Stimulated activated naive B cell treated with anti-CD40 and anti-IgM and Interleukin-4, amounts not matched to agents 10 μg/mL and 1 μg/mL and 100 μg/mL, for 72 hours (primary cell): ENCODE results near the gene ZAP70.

Experiments
- ATAC-seq, 2 donors: fragments of 150-1000 bp; cut with Tn5 transposase; replicated peaks; 2 replicates each; pipeline ENCODE4 v1.10.0; 2021; ENCODE audit warnings: moderate library complexity in 1 of 2
- DNase-seq: peaks from one replicate; pipeline ENCODE4 v3.0.0; 2021
- H3K27ac Mint-ChIP-seq: one replicate; pipeline ENCODE4 v1.8.0; 2022; ENCODE audit warnings: mild to moderate bottlenecking, mixed read lengths
- H3K27me3 Mint-ChIP-seq, 2 donors: one replicate each; pipeline ENCODE4 v1.8.0; 2022; ENCODE audit warnings: mixed read lengths in 2 of 2
- H3K36me3 Mint-ChIP-seq, 2 donors: one replicate each; pipeline ENCODE4 v1.8.0; 2022; ENCODE audit warnings: mixed read lengths in 2 of 2, mild to moderate bottlenecking in 1 of 2
- H3K4me1 Mint-ChIP-seq, 2 donors: one replicate each; pipeline ENCODE4 v1.8.0; 2022; ENCODE audit warnings: mixed read lengths in 2 of 2, mild to moderate bottlenecking in 1 of 2
- H3K4me3 Mint-ChIP-seq, 2 donors: one replicate each; pipeline ENCODE4 v1.8.0; 2022; ENCODE audit warnings: mild to moderate bottlenecking in 2 of 2, mixed read lengths in 2 of 2, moderate library complexity in 1 of 2
- H3K9me3 Mint-ChIP-seq, 2 donors: one replicate each; pipeline ENCODE4 v1.8.0; 2022; ENCODE audit warnings: mixed read lengths in 2 of 2, mild to moderate bottlenecking in 1 of 2

The ZAP70 gene

GRCh38 chr2:97738179-97739019 is 25.0 kb downstream of the ZAP70 start:
- Mint-ChIP-seq H3K27ac (peak overlapping the region; percentile 3), H3K4me3 (no peak overlapping the region), H3K36me3 (peaks cover 4 to 15% of the 10 kb centered on the region in 2 donors), H3K9me3 (no peaks in the 10 kb centered on the region), H3K27me3 (no peaks in the 10 kb centered on the region), H3K4me1 (peaks cover 10 to 11% of the 10 kb centered on the region in 2 donors)
- ATAC-seq (no peak), DNase-seq (no peak)

GRCh38 chr2:97739020-97739892 is 25.9 kb downstream of the ZAP70 start:
- no peaks in the 10 kb centered on the region for H3K27me3 Mint-ChIP-seq
- DNase-seq (no peak), ATAC-seq (no peak)
- H3K36me3 Mint-ChIP-seq: peaks cover 11 to 22% of the 10 kb centered on the region in 2 donors
- no peak overlapping the region for H3K4me3 Mint-ChIP-seq
- H3K4me1 Mint-ChIP-seq: peaks cover 10 to 11% of the 10 kb centered on the region in 2 donors
- no peaks in the 10 kb centered on the region for H3K9me3 Mint-ChIP-seq
- peak overlapping the region; percentile 37 for H3K27ac Mint-ChIP-seq

GRCh38 chr2:97739893-97740245 is 26.5 kb downstream of the ZAP70 start:
- DNase-seq: no peak
- peaks cover 13 to 25% of the 10 kb centered on the region in 2 donors for H3K36me3 Mint-ChIP-seq
- H3K4me1 Mint-ChIP-seq: peaks cover 10 to 11% of the 10 kb centered on the region in 2 donors
- no peaks in the 10 kb centered on the region for H3K9me3 Mint-ChIP-seq
- H3K4me3 Mint-ChIP-seq: no peak overlapping the region
- ATAC-seq: no peak
- H3K27ac Mint-ChIP-seq: peak overlapping the region; percentile 37
- no peaks in the 10 kb centered on the region for H3K27me3 Mint-ChIP-seq

- peak; percentile 65 to 71 for ATAC-seq
- H3K27ac Mint-ChIP-seq: no peak overlapping the region
- H3K4me3 Mint-ChIP-seq: peak overlapping the region in 1 of 2 donors; percentile 4
These were observed 27.3 kb downstream of the ZAP70 start for GRCh38 chr2:97740590-97741182.

GRCh38 chr2:97741251-97741650 is 27.9 kb downstream of the ZAP70 start:
- DNase-seq: no peak
- Mint-ChIP-seq H3K36me3 (peaks cover 17 to 29% of the 10 kb centered on the region in 2 donors), H3K9me3 (no peaks in the 10 kb centered on the region), H3K4me3 (no peak overlapping the region), H3K27ac (peak overlapping the region; percentile 56), H3K27me3 (no peaks in the 10 kb centered on the region), H3K4me1 (peaks cover 17 to 22% of the 10 kb centered on the region in 2 donors)
- no peak for ATAC-seq

More at GRCh38 chr2:97740590-97741182, 27.3 kb downstream of the ZAP70 start:
- H3K36me3 Mint-ChIP-seq: peaks cover 16 to 25% of the 10 kb centered on the region in 2 donors
- H3K9me3 Mint-ChIP-seq: no peaks in the 10 kb centered on the region
- peak; percentile 21 for DNase-seq
- no peaks in the 10 kb centered on the region for H3K27me3 Mint-ChIP-seq
- peaks cover 14 to 17% of the 10 kb centered on the region in 2 donors for H3K4me1 Mint-ChIP-seq

GRCh38 chr2:97741686-97742085 is 28.3 kb downstream of the ZAP70 start:
- DNase-seq (no peak), ATAC-seq (no peak)
- H3K4me1 Mint-ChIP-seq: peaks cover 17 to 22% of the 10 kb centered on the region in 2 donors
- no peak overlapping the region for H3K4me3 Mint-ChIP-seq
- no peaks in the 10 kb centered on the region for H3K27me3 Mint-ChIP-seq
- H3K27ac Mint-ChIP-seq: peak overlapping the region; percentile 56
- H3K9me3 Mint-ChIP-seq: no peaks in the 10 kb centered on the region
- peaks cover 19 to 29% of the 10 kb centered on the region in 2 donors for H3K36me3 Mint-ChIP-seq

- no peaks in the 10 kb centered on the region for H3K9me3 Mint-ChIP-seq
- H3K27me3 Mint-ChIP-seq: no peaks in the 10 kb centered on the region
- H3K4me3 Mint-ChIP-seq: no peak overlapping the region
- DNase-seq: no peak
- no peak for ATAC-seq
- peaks cover 19 to 22% of the 10 kb centered on the region in 2 donors for H3K4me1 Mint-ChIP-seq
- peaks cover 23 to 32% of the 10 kb centered on the region in 2 donors for H3K36me3 Mint-ChIP-seq
- peak overlapping the region; percentile 43 for H3K27ac Mint-ChIP-seq
These were observed 29.0 kb downstream of the ZAP70 start for GRCh38 chr2:97742381-97742847.

GRCh38 chr2:97743913-97744312 is 30.5 kb downstream of the ZAP70 start:
- ATAC-seq (no peak), DNase-seq (no peak)
- H3K4me3 Mint-ChIP-seq: no peak overlapping the region
- no peaks in the 10 kb centered on the region for H3K9me3 Mint-ChIP-seq
- H3K27ac Mint-ChIP-seq: no peak overlapping the region
- no peaks in the 10 kb centered on the region for H3K27me3 Mint-ChIP-seq
- H3K4me1 Mint-ChIP-seq: peaks cover 21 to 31% of the 10 kb centered on the region in 2 donors
- H3K36me3 Mint-ChIP-seq: peaks cover 28 to 38% of the 10 kb centered on the region in 2 donors

GRCh38 chr2:97745474-97746174 is 32.2 kb downstream of the ZAP70 start:
- no peak overlapping the region for H3K27ac Mint-ChIP-seq
- ATAC-seq: peak; percentile 55 to 63

GRCh38 chr2:97747285-97747684 is 33.9 kb downstream of the ZAP70 start:
- Mint-ChIP-seq H3K9me3 (peaks cover 3 to 4% of the 10 kb centered on the region in 2 donors), H3K27me3 (no peaks in the 10 kb centered on the region), H3K4me3 (no peak overlapping the region), H3K4me1 (peaks cover 19 to 30% of the 10 kb centered on the region in 2 donors), H3K36me3 (peaks cover 46 to 60% of the 10 kb centered on the region in 2 donors), H3K27ac (no peak overlapping the region)
- ATAC-seq (no peak), DNase-seq (no peak)

More at GRCh38 chr2:97745474-97746174, 32.2 kb downstream of the ZAP70 start:
- peaks cover 23 to 33% of the 10 kb centered on the region in 2 donors for H3K4me1 Mint-ChIP-seq
- no peak overlapping the region for H3K4me3 Mint-ChIP-seq
- peaks cover 38 to 49% of the 10 kb centered on the region in 2 donors for H3K36me3 Mint-ChIP-seq
- no peak for DNase-seq
- H3K9me3 Mint-ChIP-seq: peaks cover 3 to 4% of the 10 kb centered on the region in 2 donors
- H3K27me3 Mint-ChIP-seq: no peaks in the 10 kb centered on the region

- Mint-ChIP-seq H3K9me3 (peaks cover 3 to 4% of the 10 kb centered on the region in 2 donors), H3K36me3 (peaks cover 46 to 62% of the 10 kb centered on the region in 2 donors), H3K27ac (no peak overlapping the region), H3K4me1 (peaks cover 19 to 26% of the 10 kb centered on the region in 2 donors), H3K27me3 (no peaks in the 10 kb centered on the region), H3K4me3 (no peak overlapping the region)
- DNase-seq: no peak
- no peak for ATAC-seq
These were observed 34.3 kb downstream of the ZAP70 start for GRCh38 chr2:97747716-97748115.

GRCh38 chr2:97749581-97749980 is 36.2 kb downstream of the ZAP70 start:
- Mint-ChIP-seq H3K9me3 (peaks cover 3 to 4% of the 10 kb centered on the region in 2 donors), H3K27me3 (no peaks in the 10 kb centered on the region), H3K27ac (no peak overlapping the region), H3K4me1 (peaks cover 19 to 25% of the 10 kb centered on the region in 2 donors), H3K36me3 (peaks cover 36 to 52% of the 10 kb centered on the region in 2 donors), H3K4me3 (no peak overlapping the region)
- no peak for DNase-seq
- ATAC-seq: no peak

- DNase-seq (no peak), ATAC-seq (no peak)
- H3K4me3 Mint-ChIP-seq: no peak overlapping the region
- peaks cover 3 to 4% of the 10 kb centered on the region in 2 donors for H3K9me3 Mint-ChIP-seq
- no peak overlapping the region for H3K27ac Mint-ChIP-seq
- H3K36me3 Mint-ChIP-seq: peaks cover 36 to 56% of the 10 kb centered on the region in 2 donors
- H3K27me3 Mint-ChIP-seq: no peaks in the 10 kb centered on the region
- peaks cover 19 to 25% of the 10 kb centered on the region in 2 donors for H3K4me1 Mint-ChIP-seq
These were observed 36.6 kb downstream of the ZAP70 start for GRCh38 chr2:97750017-97750416.
